HepG2 (cell line): Measurements from ENCODE around the gene CERT1. TPM values are rescaled to one million over a fixed set of nuclear protein-coding genes. Genes with fewer than 3 reads are reported as not detected.

ENCODE experiments used
- ATAC-seq: fragments of 200-7000 bp; cut with Tn5 transposase; 3 replicates; pipeline ENCODE4 v1.9.1; 2020; ENCODE audit warnings: mild to moderate bottlenecking, moderate library complexity
- BruUV-seq: library from RNA; stranded (reverse); fragments of 400-500 nt; replicated peaks from 2 replicates; lab custom pipeline; 2021; lab: Mats Ljungman, UMichigan
- CTCF ChIA-PET: fragments of 300-600 bp; formaldehyde crosslinking; extraction: SDS; loops from one replicate; lab custom pipeline; 2021; ENCODE audit warnings: low total read pairs, inconsistent platforms, low intra/inter-chr PET ratio; lab: Yijun Ruan, JAX
- POLR2A ChIA-PET: fragments of 350-600 bp; sonication (Branson Sonifier 250); formaldehyde crosslinking; loops from one replicate; lab custom pipeline; 2020; ENCODE audit warnings: antibody characterized with exemption, inconsistent platforms; lab: Yijun Ruan, JAX
- DNase-seq: peaks from one replicate; pipeline ENCODE4 v3.0.0-alpha.2; 2015; ENCODE audit warnings: low spot score
- FAIRE-seq: peaks from 3 replicates; lab custom pipeline; 2011; peaks lifted over from hg19 to GRCh38; lab: Jason Lieb, UNC
- H2AFZ ChIP-seq: one replicate; pipeline ENCODE4 v1.6.1; 2011; ENCODE audit warnings: low read length, inconsistent platforms
- H3K27ac ChIP-seq: fragments of 300-600 bp; 3 replicates; pipeline ENCODE4 v1.8.0; 2011; ENCODE audit warnings: mixed run types, mild to moderate bottlenecking, mixed read lengths, low read length, inconsistent platforms; ENCODE audit not compliant: insufficient read depth; ENCODE audit errors: extremely low read length
- H3K27me3 ChIP-seq, 2 experiments: fragments of 200-600 bp in 1 of 2; 2 replicates in 1 of 2; 3 replicates in 1 of 2; pipeline versions ENCODE4 v1.6.0 to v1.8.0; 2011; ENCODE audit warnings: low read length in 2 of 2, mild to moderate bottlenecking in 2 of 2, moderate library complexity in 2 of 2, inconsistent platforms in 1 of 2; ENCODE audit not compliant: insufficient read depth in 2 of 2, control insufficient read depth in 1 of 2
- H3K36me3 ChIP-seq, 2 experiments: fragments of 200-600 bp in 1 of 2; replicated peaks in 1 of 2; 2 replicates in 1 of 2; 3 replicates in 1 of 2; pipeline versions ENCODE4 v1.5.1 to v1.8.0; 2011; ENCODE audit warnings: low read length in 2 of 2, inconsistent platforms in 1 of 2; ENCODE audit not compliant: insufficient read depth in 2 of 2, control insufficient read depth in 1 of 2
- H3K4me1 ChIP-seq: 2 replicates; pipeline ENCODE4 v1.5.1; 2012; ENCODE audit warnings: low read length, inconsistent platforms; ENCODE audit not compliant: insufficient read depth
- H3K4me2 ChIP-seq: 2 replicates; pipeline ENCODE4 v1.6.0; 2011; ENCODE audit warnings: low read depth, low read length, inconsistent platforms
- H3K4me3 ChIP-seq, 3 experiments: fragments of 200-600 bp in 1 of 3; sonication (generic), shearing (Covaris generic) in 1 of 3; replicated peaks in 1 of 3; 2 replicates each; pipeline ENCODE4 v1.5.1; 2011 to 2016; ENCODE audit warnings: low read length in 3 of 3, inconsistent platforms in 2 of 3, low read depth in 2 of 3, mild to moderate bottlenecking in 2 of 3, control low read depth in 1 of 3, mixed read lengths in 1 of 3; ENCODE audit not compliant: insufficient read depth in 1 of 3
- H3K79me2 ChIP-seq: one replicate; pipeline ENCODE4 v1.6.1; 2011; ENCODE audit warnings: low read length, inconsistent platforms; ENCODE audit not compliant: insufficient read depth
- H3K9ac ChIP-seq: 2 replicates; pipeline ENCODE4 v1.6.0; 2011; ENCODE audit warnings: mild to moderate bottlenecking, low read depth, low read length, inconsistent platforms; ENCODE audit not compliant: insufficient read depth
- H3K9me3 ChIP-seq: 2 replicates; pipeline ENCODE4 v1.5.1; 2012; ENCODE audit warnings: mild to moderate bottlenecking, low read length
- H4K20me1 ChIP-seq: 2 replicates; pipeline ENCODE4 v1.6.0; 2011; ENCODE audit warnings: inconsistent platforms, mild to moderate bottlenecking, low read length, moderate library complexity; ENCODE audit not compliant: insufficient read depth
- ATRX ChIP-seq: sonication (generic); formaldehyde crosslinking; IDR thresholded peaks from 2 replicates; pipeline ENCODE4 v1.4.0; 2020; ENCODE audit warnings: missing genetic modification reagents, borderline replicate concordance
- DNMT3B ChIP-seq: conservative IDR thresholded peaks from 2 replicates; pipeline ENCODE4 v1.6.1; 2016; ENCODE audit warnings: missing biosample characterization, control low read depth
- GMEB1 ChIP-seq: sonication (generic); formaldehyde crosslinking; IDR thresholded peaks from 2 replicates; pipeline ENCODE4 v1.5.1; 2020; ENCODE audit warnings: missing genetic modification reagents, mild to moderate bottlenecking, borderline replicate concordance
- HDAC6 ChIP-seq: fragments of 200-600 bp; sonication (generic); IDR thresholded peaks from 2 replicates; pipeline ENCODE4 v1.7.0; 2017; ENCODE audit warnings: mild to moderate bottlenecking, antibody characterized with exemption, low read length, low read depth
- SIN3B ChIP-seq: fragments of 150-350 bp; IDR thresholded peaks from 2 replicates; pipeline ENCODE4 v1.6.1; 2014; ENCODE audit warnings: low read length
- SOX5 ChIP-seq: IDR thresholded peaks from 2 replicates; pipeline ENCODE4 v1.6.1; 2016; ENCODE audit warnings: borderline replicate concordance
- ZBTB34 ChIP-seq: sonication (generic); formaldehyde crosslinking; IDR thresholded peaks from 2 replicates; pipeline ENCODE4 v1.8.0; 2022; ENCODE audit warnings: mild to moderate bottlenecking, missing genetic modification reagents
- ZNF512 ChIP-seq: sonication (generic); formaldehyde crosslinking; IDR thresholded peaks from 2 replicates; pipeline ENCODE4 v1.4.0; 2020; ENCODE audit warnings: mild to moderate bottlenecking, missing genetic modification reagents
- WGBS: methylation state at CpG from one replicate; pipeline ENCODE4 v1.1.6; 2017; ENCODE audit warnings: low lambda C conversion rate; 5-methylcytosine and 5-hydroxymethylcytosine counted together
- in situ Hi-C: cut with HindIII; loops from 2 replicates; pipeline ENCODE4 v1.10.0; 2017; ENCODE audit warnings: low pct_unique_long_range_greater_than_20kb; ENCODE audit not compliant: extremely low pct_ligation_motif_present
- intact Hi-C: fragments of 100-400 bp; cut with micrococcal nuclease; formaldehyde crosslinking; loops from one replicate; pipeline ENCODE4 v1.10.0; 2022; ENCODE audit not compliant: unreplicated experiment
- polyA plus RNA-seq, 8 experiments: library from polyadenylated mRNA; depleted of rRNA in 3 of 8; stranded (reverse) in 7 of 8; unstranded in 1 of 8; fragments of >200 nt; fragmentation: Illumina TruSeq in 4 of 8; extraction: Trizol in 4 of 8; gene quantifications; 2 replicates each; pipeline versions ENCODE4 v1.2.1 to v1.2.3, GENCODE V29; 2011 to 2016; ENCODE audit warnings: low read depth in 4 of 8, missing spikeins in 1 of 8, mixed read lengths in 1 of 8; ENCODE audit not compliant: insufficient read depth in 1 of 8
- total RNA-seq, 5 experiments: library from RNA; depleted of rRNA; stranded (reverse); fragments of >200 nt; fragmentation: Illumina TruSeq; extraction: Trizol; gene quantifications; 2 replicates each; pipeline ENCODE4 v1.2.3, GENCODE V29; 2016; ENCODE audit warnings: low read depth in 1 of 5
- TF ChIP-seq, protein P1 (sequence below): sonication (generic); formaldehyde crosslinking; IDR thresholded peaks from 2 replicates; pipeline ENCODE4 v1.8.1; 2023; ENCODE audit warnings: mild to moderate bottlenecking, missing genetic modification reagents, borderline replicate concordance

CERT1 gene
- total and polyA plus RNA-seq, 2 of the 13 experiments (the other 11 are each of a cell fraction or from before 2014, with no cell fraction given), result 8.2 to 12.7 TPM

DNA sequence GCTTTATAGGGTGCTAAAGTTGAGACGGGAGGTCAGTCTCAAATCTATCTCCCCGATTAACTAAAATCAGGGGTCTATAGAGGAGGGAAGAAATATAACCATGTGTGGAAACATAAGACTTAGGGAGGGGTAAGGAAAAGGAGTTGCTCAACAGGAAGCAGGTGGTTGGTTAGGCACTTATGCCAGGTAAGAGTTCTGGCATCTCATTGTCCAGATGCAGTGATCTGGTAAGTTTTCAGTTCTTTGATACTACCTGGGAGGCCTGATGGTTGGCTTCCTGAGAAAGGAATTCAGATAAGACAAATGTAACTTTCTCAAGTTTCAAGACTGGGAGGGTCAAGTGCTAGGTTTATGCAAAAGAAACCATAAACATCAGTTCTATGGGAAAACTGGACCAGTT is 47.7 kb downstream of the CERT1 start:
- peaks cover 12% of the 10 kb centered on the region; the same call in 1 of the 2 replicates for H4K20me1 ChIP-seq
- H3K9ac ChIP-seq, result no peak overlapping the region
- 0 out of 5 replicates have a peak, but pooled peaks cover 0 to 3% of the 10 kb centered on the region in 2 experiments for H3K36me3 ChIP-seq
- no peak overlapping the region for H3K4me2 ChIP-seq
- in situ Hi-C loops (no loop called here), intact Hi-C loops (no loop called here)
- no peak for TF ChIP-seq ZBTB34
- no peak for TF ChIP-seq SOX5 (CRISPR knock-in tag)
- TF ChIP-seq, protein P1, sequence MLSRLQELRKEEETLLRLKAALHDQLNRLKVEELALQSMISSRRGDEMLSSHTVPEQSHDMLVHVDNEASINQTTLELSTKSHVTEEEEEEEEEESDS, result no peak
- no peak for TF ChIP-seq HDAC6
- no peak for TF ChIP-seq DNMT3B (CRISPR knock-in tag)
- no peak for TF ChIP-seq SIN3B
- no peak for TF ChIP-seq ATRX (CRISPR knock-in tag)
- TF ChIP-seq GMEB1 (CRISPR knock-in tag), result no peak
- no peak for TF ChIP-seq ZNF512 (CRISPR knock-in tag)
- no peak overlapping the region for H3K4me3 ChIP-seq
- DNase-seq, result no peak
- no peak overlapping the region for H2AFZ ChIP-seq
- no peaks in the 10 kb centered on the region for H3K27me3 ChIP-seq
- 0 out of 2 replicates have a peak, but pooled peaks cover 4% of the 10 kb centered on the region for H3K9me3 ChIP-seq
- 88% methylated on average over 2 of the region's 2 CpGs for WGBS
- no peak for FAIRE-seq
- H3K79me2 ChIP-seq, result peaks cover 12% of the 10 kb centered on the region
- no TSS peak for BruUV-seq
- CTCF ChIA-PET, result no interaction called here
- POLR2A ChIA-PET, result no interaction called here
- peaks cover 16% of the 10 kb centered on the region for H3K4me1 ChIP-seq
- H3K27ac ChIP-seq, result no peak overlapping the region
- ATAC-seq, result no peak
